Kidney (tissue), 14 donors: Measurements from ENCODE around the gene AGTR1. TPM values are rescaled to one million over a fixed set of nuclear protein-coding genes. Genes with fewer than 3 reads are reported as not detected.

Source experiments
- DNase-seq, 5 donors: peaks; one replicate each; pipeline ENCODE4 v3.0.0-alpha.2; 2013 to 2020
- FAIRE-seq: peaks from 2 replicates; lab custom pipeline; 2012; peaks lifted over from hg19 to GRCh38; lab: Jason Lieb, UNC
- H3K27ac ChIP-seq, 2 donors: one replicate each; pipeline ENCODE4 v1.7.0; 2013; ENCODE audit warnings: low read depth in 2 of 2, low read length in 2 of 2, inconsistent platforms in 1 of 2
- H3K27me3 ChIP-seq: one replicate; pipeline ENCODE4 v1.7.1; 2013; ENCODE audit warnings: low read length, inconsistent platforms; ENCODE audit not compliant: control insufficient read depth, insufficient read depth
- H3K36me3 ChIP-seq, 3 donors: one replicate each; pipeline versions ENCODE4 v1.7.0 to v1.7.1; 2013; ENCODE audit warnings: low read length in 3 of 3, control low read depth in 1 of 3, inconsistent platforms in 1 of 3; ENCODE audit not compliant: insufficient read depth in 3 of 3, control insufficient read depth in 2 of 3
- H3K4me1 ChIP-seq, 3 donors: one replicate each; pipeline versions ENCODE4 v1.7.0 to v1.7.1; 2013; ENCODE audit warnings: low read length in 3 of 3, inconsistent platforms in 1 of 3, low read depth in 1 of 3; ENCODE audit not compliant: control insufficient read depth in 2 of 3, insufficient read depth in 2 of 3
- H3K4me3 ChIP-seq, 3 donors: one replicate each; pipeline versions ENCODE4 v1.7.0 to v1.8.1; 2013; ENCODE audit warnings: low read length in 3 of 3, control low read depth in 1 of 3, inconsistent platforms in 1 of 3
- H3K9ac ChIP-seq, 3 donors: one replicate each; pipeline versions ENCODE4 v1.7.0 to v1.7.1; 2013; ENCODE audit warnings: low read length in 3 of 3, control low read depth in 1 of 3, inconsistent platforms in 1 of 3
- H3K9me3 ChIP-seq, 3 donors: one replicate each; pipeline versions ENCODE4 v1.7.0 to v1.7.1; 2013; ENCODE audit warnings: low read length in 3 of 3, control low read depth in 1 of 3, inconsistent platforms in 1 of 3; ENCODE audit not compliant: control insufficient read depth in 2 of 3, insufficient read depth in 1 of 3
- intact Hi-C: fragments of 100-400 bp; cut with DNase I; formaldehyde crosslinking; loops from one replicate; pipeline ENCODE4 v1.11.1; 2022
- polyA plus RNA-seq: library from polyadenylated mRNA; stranded (reverse); fragments of 350-450 nt; fragmentation: Illumina TruSeq; extraction: RNeasy Lipid Tissue Mini Kit (QIAGEN cat#74804); gene quantifications from one replicate; pipeline ENCODE4 v1.2.3, GENCODE V29; 2014; ENCODE audit warnings: low read depth, low replicate concordance; ENCODE audit not compliant: insufficient read depth
- total RNA-seq: library from RNA; stranded (reverse); fragmentation: NEBNext Ultra II Directional; extraction: Animal tissue kit (Norgen Biotek cat#: 25700); gene quantifications from one replicate; pipeline ENCODE4 v1.2.1, GENCODE V29; 2021
- TF ChIP-seq, protein P1 (sequence below): IDR thresholded peaks from 3 replicates; pipeline ENCODE4 v1.5.1; 2012; ENCODE audit warnings: mild to moderate bottlenecking, moderate library complexity, borderline replicate concordance; ENCODE audit not compliant: insufficient read depth; ENCODE audit errors: extremely low read depth
- donor health status: control.
- donor health status: control.
- donor health status: control.
- donor health status: control.
- donor health status: control.
- donor health status: DM: yes; HTN: yes; CAD: no.
- donor health status: Normal renal cell carcinoma (clear cell type).

AGTR1 gene
- total and polyA plus RNA-seq, 2 donors from 2014 or later, result 5.6 to 14.8 TPM

DNA sequence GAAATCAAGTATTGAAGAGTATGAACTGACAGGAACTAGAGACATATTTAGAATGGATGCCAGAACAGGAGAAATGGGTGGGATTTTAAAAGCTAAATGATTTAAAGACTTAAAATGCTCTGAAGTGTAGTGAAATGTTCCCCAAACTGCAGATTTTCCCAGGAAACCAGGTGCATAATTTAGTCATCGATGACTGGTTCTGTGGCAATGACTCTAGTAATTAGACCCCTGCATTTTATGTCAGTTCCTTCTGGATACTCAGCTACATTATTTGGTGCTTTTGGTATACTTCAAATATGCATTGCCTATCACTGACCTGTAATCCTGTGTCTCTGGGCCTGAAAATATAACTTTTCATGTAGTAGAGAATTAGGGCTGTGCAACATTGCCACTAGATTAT, 16.8 kb downstream of the AGTR1 start:
- Histone ChIP-seq H3K4me1 (no peaks in the 10 kb centered on the region), H3K27ac (no peak overlapping the region), H3K27me3 (no peaks in the 10 kb centered on the region), H3K36me3 (no peaks in the 10 kb centered on the region), H3K4me3 (no peak overlapping the region), H3K9me3 (no peaks in the 10 kb centered on the region), H3K9ac (no peak overlapping the region)
- TF ChIP-seq, protein P1, sequence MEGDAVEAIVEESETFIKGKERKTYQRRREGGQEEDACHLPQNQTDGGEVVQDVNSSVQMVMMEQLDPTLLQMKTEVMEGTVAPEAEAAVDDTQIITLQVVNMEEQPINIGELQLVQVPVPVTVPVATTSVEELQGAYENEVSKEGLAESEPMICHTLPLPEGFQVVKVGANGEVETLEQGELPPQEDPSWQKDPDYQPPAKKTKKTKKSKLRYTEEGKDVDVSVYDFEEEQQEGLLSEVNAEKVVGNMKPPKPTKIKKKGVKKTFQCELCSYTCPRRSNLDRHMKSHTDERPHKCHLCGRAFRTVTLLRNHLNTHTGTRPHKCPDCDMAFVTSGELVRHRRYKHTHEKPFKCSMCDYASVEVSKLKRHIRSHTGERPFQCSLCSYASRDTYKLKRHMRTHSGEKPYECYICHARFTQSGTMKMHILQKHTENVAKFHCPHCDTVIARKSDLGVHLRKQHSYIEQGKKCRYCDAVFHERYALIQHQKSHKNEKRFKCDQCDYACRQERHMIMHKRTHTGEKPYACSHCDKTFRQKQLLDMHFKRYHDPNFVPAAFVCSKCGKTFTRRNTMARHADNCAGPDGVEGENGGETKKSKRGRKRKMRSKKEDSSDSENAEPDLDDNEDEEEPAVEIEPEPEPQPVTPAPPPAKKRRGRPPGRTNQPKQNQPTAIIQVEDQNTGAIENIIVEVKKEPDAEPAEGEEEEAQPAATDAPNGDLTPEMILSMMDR, result no peak
- intact Hi-C loops, result no loop called here
- FAIRE-seq, result no peak
- DNase-seq, result no peak

DNA sequence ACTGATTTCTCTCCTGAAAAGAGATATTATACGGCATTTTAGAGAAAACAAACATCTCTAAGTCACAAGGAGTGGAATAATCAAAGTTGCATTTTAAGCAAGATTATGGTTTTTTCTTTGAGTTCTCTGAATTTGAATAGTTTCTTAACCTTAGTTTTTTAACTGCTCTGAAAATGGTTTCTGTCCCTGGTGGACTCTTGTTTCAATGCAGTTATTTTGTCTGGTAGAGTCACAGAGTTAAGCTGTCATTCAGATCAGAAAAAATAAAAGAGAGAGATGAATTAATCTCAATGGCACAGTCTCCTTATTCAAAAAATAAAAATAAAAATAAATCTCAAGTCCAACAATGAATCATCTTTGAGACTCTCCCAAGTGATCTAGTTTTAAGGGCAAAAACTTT, 19.0 kb downstream of the AGTR1 start:
- intact Hi-C loops, result no loop called here
- TF ChIP-seq, protein P1, result no peak
- H3K27ac ChIP-seq, result no peak overlapping the region
- FAIRE-seq, result no peak
- no peaks in the 10 kb centered on the region for H3K27me3 ChIP-seq
- H3K9ac ChIP-seq, result no peak overlapping the region
- no peaks in the 10 kb centered on the region for H3K4me1 ChIP-seq
- DNase-seq, result no peak
- H3K36me3 ChIP-seq, result no peaks in the 10 kb centered on the region
- no peak overlapping the region for H3K4me3 ChIP-seq
- no peaks in the 10 kb centered on the region for H3K9me3 ChIP-seq

DNA sequence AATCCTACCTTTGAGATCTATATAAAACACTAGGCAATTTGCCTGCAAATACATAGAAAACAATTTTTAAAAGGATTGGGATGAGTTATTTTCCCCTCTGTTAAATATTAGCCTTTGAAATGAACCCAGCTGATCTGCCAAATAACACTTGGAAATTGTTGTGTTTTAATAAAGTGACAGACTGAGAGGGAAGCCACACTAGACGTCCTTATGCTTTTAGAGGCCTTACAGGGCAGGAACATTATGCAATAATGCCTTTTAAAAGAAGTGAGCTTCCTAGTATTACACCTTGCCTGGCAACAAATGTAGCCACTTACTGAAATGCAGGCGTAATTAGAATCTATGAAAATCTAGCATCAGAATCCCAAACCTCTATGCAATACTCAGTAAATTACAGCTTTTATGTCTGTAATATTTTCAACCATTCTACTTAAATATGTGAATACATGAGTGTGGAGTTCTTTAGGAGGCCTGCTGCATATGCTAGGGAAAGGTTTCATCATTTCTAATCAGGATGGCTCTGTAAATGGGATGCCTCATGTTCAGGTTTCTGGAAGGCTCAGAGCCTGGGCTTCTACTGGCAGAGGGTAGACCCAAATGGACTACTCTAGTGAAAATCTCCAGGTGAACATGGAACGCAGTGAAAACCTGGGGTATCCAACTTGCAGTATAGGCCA, 20.3 kb downstream of the AGTR1 start:
- H3K27ac ChIP-seq, result no peak overlapping the region
- no peaks in the 10 kb centered on the region for H3K4me1 ChIP-seq
- intact Hi-C loops, result no loop called here
- no peaks in the 10 kb centered on the region for H3K27me3 ChIP-seq
- DNase-seq (no peak), FAIRE-seq (no peak)
- TF ChIP-seq, protein P1, result no peak
- H3K9ac ChIP-seq, result no peak overlapping the region
- no peaks in the 10 kb centered on the region for H3K9me3 ChIP-seq
- H3K4me3 ChIP-seq, result no peak overlapping the region
- no peaks in the 10 kb centered on the region for H3K36me3 ChIP-seq
